Heart left ventricle (tissue), 16 donors: Measurements from ENCODE around the gene SMARCC1. TPM values are rescaled to one million over a fixed set of nuclear protein-coding genes. Genes with fewer than 3 reads are reported as not detected.

Experiments
- ATAC-seq, 4 donors: fragments of 200-7000 bp; cut with Tn5 transposase; one replicate each; pipeline ENCODE4 v1.9.1; 2020 to 2022; ENCODE audit warnings: moderate library complexity in 4 of 4, mild to moderate bottlenecking in 3 of 4, moderate number of reproducible peaks in 1 of 4
- DNase-seq, 5 donors: peaks; one replicate each; pipeline ENCODE4 v3.0.0-alpha.2; 2020
- H3K27ac ChIP-seq, 12 donors: fragments of 200-600 bp; sonication (generic) in 4 of 12; one replicate each; pipeline versions ENCODE4 v1.5.0 to v1.8.0; 2016 to 2022; ENCODE audit warnings: mild to moderate bottlenecking in 2 of 12
- H3K27me3 ChIP-seq, 9 donors: fragments of 200-600 bp; sonication (generic) in 2 of 9; one replicate each; pipeline versions ENCODE4 v1.5.1 to v1.8.0; 2016 to 2022; ENCODE audit warnings: mild to moderate bottlenecking in 3 of 9
- H3K36me3 ChIP-seq, 9 donors: fragments of 200-600 bp; sonication (generic) in 2 of 9; one replicate each; pipeline versions ENCODE4 v1.5.0 to v1.8.0; 2018 to 2022; ENCODE audit warnings: mild to moderate bottlenecking in 2 of 9
- H3K4me1 ChIP-seq, 12 donors: fragments of 200-600 bp; sonication (generic) in 4 of 12; one replicate each; pipeline versions ENCODE4 v1.5.0 to v1.8.0; 2016 to 2022; ENCODE audit warnings: mild to moderate bottlenecking in 3 of 12
- H3K4me3 ChIP-seq, 12 donors: fragments of 200-600 bp; sonication (generic) in 4 of 12; one replicate each; pipeline versions ENCODE4 v1.5.0 to v1.8.0; 2017 to 2022; ENCODE audit warnings: mild to moderate bottlenecking in 9 of 12, moderate library complexity in 4 of 12
- H3K9me3 ChIP-seq, 12 donors: fragments of 200-600 bp; sonication (generic) in 4 of 12; one replicate each; pipeline versions ENCODE4 v1.5.0 to v1.8.0; 2016 to 2022; ENCODE audit warnings: mild to moderate bottlenecking in 1 of 12
- CTCF ChIP-seq, 12 donors: fragments of 200-600 bp; sonication (generic) in 4 of 12; IDR thresholded peaks; one replicate each; pipeline versions ENCODE4 v1.5.0 to v1.8.0; 2018 to 2022; ENCODE audit warnings: antibody characterized with exemption in 12 of 12, mild to moderate bottlenecking in 5 of 12
- POLR2A ChIP-seq, 2 donors: fragments of 450-650 bp; IDR thresholded peaks; one replicate each; pipeline ENCODE4 v1.6.1; 2017; ENCODE audit warnings: antibody characterized with exemption in 2 of 2, mild to moderate bottlenecking in 2 of 2, moderate library complexity in 2 of 2
- WGBS, 4 donors: extraction: QIAGEN DNeasy Blood & Tissue Kit in 2 of 4; methylation state at CpG; one replicate each; pipeline versions ENCODE4 v1.1.5 to v1.1.7; 2013 to 2018; 5-methylcytosine and 5-hydroxymethylcytosine counted together
- intact Hi-C, 10 donors: fragments of 100-400 bp; cut with DNase I; formaldehyde crosslinking; loops; one replicate each; pipeline versions ENCODE4 v1.11.1 to v1.14.2; 2022
- polyA plus RNA-seq, 2 donors: library from polyadenylated mRNA; stranded (reverse); fragments of 200-250 nt; gene quantifications; one replicate each; pipeline ENCODE4 v1.2.3, GENCODE V29; 2013
- total RNA-seq, 9 donors: library from RNA; depleted of rRNA in 2 of 9; stranded (reverse); fragments of >200 nt in 2 of 9; fragmentation: NEBNext Ultra II Directional in 3 of 9; extraction: Animal tissue kit (Norgen Biotek cat#: 25700) in 3 of 9; gene quantifications; one replicate each; pipeline versions ENCODE4 v1.1.0 to v1.2.4, GENCODE V29; 2016 to 2023
- donor health status: ischemic (EF 13 %, LVEDD 7.1; RV severe dilation, severe dysfunction).
- donor health status: healthy with polysubstance abuse.
- donor health status: DM: no; HTN: yes; CAD: no.
- donor health status: DM: no; HTN: no; CAD: no.
- donor health status: ischemic (EF 25% LVEDD 6.9; RV normal size, moderate dysfunction).
- donor health status: ischemic (EF 25% LVEDD 5.7; RV mildly dilated, moderate dysfunction).
- donor health status: healthy.
- donor health status: DM: yes; HTN: yes; CAD: no.
- donor health status: ischemic (EF 35%, LVEDD 5.7; RV mildly dilated, moderate dysfunction).
- donor health status: nonischemic (EF 11% LVEDD 7.7; RV severe dilation, severe dysfunction).
- donor health status: DM: yes; HTN: yes; CAD: no.
- donor health status: PGD.
- donor health status: ischemic (EF 29% LVEDD 5.4; RV normal size, mild dysfunction).
- donor health status: nonischemic (EF 23%, LVEDD 6.1; RV moderate dilation, normal function).

SMARCC1 gene
- total and polyA plus RNA-seq, 11 donors, result 5.8 to 31.4 (median 25.5) TPM

- WGBS, 4 donors, result 90 to 95% (median 93%) methylated on average over 2 of the region's 2 CpGs
- Histone ChIP-seq H3K36me3 (peaks cover 0 to 38% (median 34%) of the 10 kb centered on the region in 9 donors), H3K4me1 (peaks cover 0 to 8% (median 0%) of the 10 kb centered on the region in 12 donors), H3K4me3 (no peak overlapping the region), H3K27ac (no peak overlapping the region), H3K9me3 (no peaks in the 10 kb centered on the region), H3K27me3 (no peaks in the 10 kb centered on the region)
- TF ChIP-seq POLR2A (IDR thresholded peaks at IDR 0.05), result no peak
- TF ChIP-seq CTCF (IDR thresholded peaks at IDR 0.05), result no peak
- DNase-seq (no peak), ATAC-seq (no peak)
- intact Hi-C loops, result no loop called here
Measured at GRCh38 chr3:47645551-47645950, 136.1 kb downstream of the SMARCC1 start.

- 89 to 92% (median 90%) methylated on average over 6 of the region's 6 CpGs for WGBS, 4 donors
- no peak for DNase-seq
- ATAC-seq, result no peak
- peaks cover 0 to 8% (median 0%) of the 10 kb centered on the region in 12 donors for H3K4me1 ChIP-seq
- no peak overlapping the region for H3K4me3 ChIP-seq
- H3K27ac ChIP-seq, result no peak overlapping the region
- intact Hi-C loops, result no loop called here
- TF ChIP-seq CTCF (IDR thresholded peaks at IDR 0.05) (no peak), POLR2A (IDR thresholded peaks at IDR 0.05) (no peak)
- no peaks in the 10 kb centered on the region for H3K9me3 ChIP-seq
- H3K36me3 ChIP-seq, result peaks cover 0 to 41% (median 29%) of the 10 kb centered on the region in 9 donors
- no peaks in the 10 kb centered on the region for H3K27me3 ChIP-seq
Measured at GRCh38 chr3:47643092-47643491, 138.6 kb downstream of the SMARCC1 start.

- intact Hi-C loops, result no loop called here
- Histone ChIP-seq H3K9me3 (no peaks in the 10 kb centered on the region), H3K27me3 (no peaks in the 10 kb centered on the region), H3K36me3 (peaks cover 0 to 54% (median 32%) of the 10 kb centered on the region in 9 donors), H3K4me3 (no peak overlapping the region), H3K4me1 (peaks cover 0 to under 1% (median 0%) of the 10 kb centered on the region in 12 donors), H3K27ac (no peak overlapping the region)
- TF ChIP-seq CTCF (IDR thresholded peaks at IDR 0.05) (no peak), POLR2A (IDR thresholded peaks at IDR 0.05) (no peak)
- ATAC-seq, result no peak
- 93 to 98% (median 95%) methylated on average over 7 of the region's 7 CpGs for WGBS, 4 donors
- DNase-seq, result no peak
Measured at GRCh38 chr3:47641739-47642138, 140.0 kb downstream of the SMARCC1 start.

- H3K9me3 ChIP-seq, result no peaks in the 10 kb centered on the region
- no peak overlapping the region for H3K27ac ChIP-seq
- intact Hi-C loops, result no loop called here
- peaks cover 0 to 17% (median 0%) of the 10 kb centered on the region in 12 donors for H3K4me1 ChIP-seq
- no peak for DNase-seq
- peaks cover 0 to 84% (median 66%) of the 10 kb centered on the region in 9 donors for H3K36me3 ChIP-seq
- WGBS, 4 donors, result 90 to 97% (median 96%) methylated on average over 2 of the region's 2 CpGs
- no peaks in the 10 kb centered on the region for H3K27me3 ChIP-seq
- no peak overlapping the region for H3K4me3 ChIP-seq
- no peak for TF ChIP-seq CTCF (IDR thresholded peaks at IDR 0.05)
- no peak for TF ChIP-seq POLR2A (IDR thresholded peaks at IDR 0.05)
- ATAC-seq, result no peak
Measured at GRCh38 chr3:47636921-47637320, 144.8 kb downstream of the SMARCC1 start.
